NCI-H2196 treated with DMSO at 0.1 percent for 48 hours (cell line): ENCODE results near the gene COPS3.
A peak's percentile ranks its signal among the peaks of the same experiment; 100 is the strongest.

Experiments used
- DNase-seq: peaks from one replicate; lab custom pipeline; 2025; ENCODE audit not compliant: unreplicated experiment; lab: John Stamatoyannopoulos, UW

COPS3 gene

DNA sequence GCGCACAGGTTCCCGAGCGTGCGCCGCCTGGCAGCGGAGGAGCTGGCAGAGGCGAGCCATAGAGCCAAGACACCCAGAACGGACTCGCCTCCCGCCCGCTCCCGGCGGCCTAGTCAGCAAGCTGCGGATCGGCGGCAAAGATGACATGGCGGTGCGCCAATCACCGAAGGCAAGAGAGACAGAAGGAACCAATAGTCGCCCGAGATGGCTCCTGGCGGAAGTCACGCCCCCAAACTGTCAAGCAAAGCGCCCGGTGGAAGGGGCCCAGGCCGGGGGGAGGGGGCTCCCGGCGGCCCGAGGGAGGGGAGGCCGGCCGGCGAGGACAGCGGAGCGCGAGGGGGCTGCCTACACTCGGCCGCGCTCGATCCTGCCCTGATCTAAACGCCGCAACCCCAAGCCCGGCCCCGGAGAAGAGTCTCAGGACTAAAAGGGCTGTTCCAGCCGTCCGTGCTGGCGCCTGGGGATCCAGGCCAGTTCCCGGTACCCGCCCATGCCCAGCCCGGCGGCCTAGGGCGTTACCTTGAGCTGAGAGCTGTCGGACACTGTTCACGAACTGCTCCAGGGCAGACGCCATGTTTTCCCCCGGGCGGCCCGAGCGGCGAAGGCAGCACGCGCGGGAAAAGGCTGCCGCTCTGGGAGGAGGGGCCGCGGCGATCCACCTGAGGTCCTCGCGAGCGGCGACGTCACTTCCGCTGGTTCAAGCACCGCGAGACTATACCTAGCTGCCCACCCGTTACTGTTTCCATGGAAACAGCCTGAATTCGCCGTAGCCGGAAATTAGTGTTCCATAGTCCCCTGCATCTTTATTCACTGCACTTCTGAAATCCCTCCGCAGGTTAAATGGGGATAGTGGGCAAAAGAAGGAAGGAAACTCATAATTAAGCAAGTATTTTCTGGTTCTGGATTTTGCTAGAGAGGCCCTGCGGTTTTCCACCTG is at the start of gene COPS3:
Gene COPS3, minus strand, starts transcription at position 634 of the 937 bp plus-strand sequence. Its CDS starts 60 bp downstream, at position 574.
- peak; percentile 71 for DNase-seq

DNA sequence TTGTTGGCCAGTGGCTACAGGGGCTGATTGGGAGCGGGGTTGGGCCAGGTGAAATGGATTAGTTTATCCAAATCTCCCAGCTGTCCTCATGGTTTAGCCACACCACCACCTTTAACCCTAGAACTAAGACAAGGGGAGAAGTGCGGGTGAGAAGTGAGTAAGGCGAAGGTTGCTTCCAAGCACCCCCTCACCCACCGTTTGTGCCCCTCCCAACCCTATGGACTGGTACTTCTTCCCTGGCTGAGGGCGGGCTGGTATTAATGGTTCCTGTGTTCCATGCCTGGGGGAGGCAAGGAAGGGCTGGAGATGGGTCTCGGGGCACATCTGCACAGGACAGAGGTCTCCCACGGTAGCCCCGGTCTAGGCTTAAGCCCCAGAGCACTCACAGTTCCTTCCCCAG is 47.2 kb upstream of the COPS3 start:
- no peak for DNase-seq

DNA sequence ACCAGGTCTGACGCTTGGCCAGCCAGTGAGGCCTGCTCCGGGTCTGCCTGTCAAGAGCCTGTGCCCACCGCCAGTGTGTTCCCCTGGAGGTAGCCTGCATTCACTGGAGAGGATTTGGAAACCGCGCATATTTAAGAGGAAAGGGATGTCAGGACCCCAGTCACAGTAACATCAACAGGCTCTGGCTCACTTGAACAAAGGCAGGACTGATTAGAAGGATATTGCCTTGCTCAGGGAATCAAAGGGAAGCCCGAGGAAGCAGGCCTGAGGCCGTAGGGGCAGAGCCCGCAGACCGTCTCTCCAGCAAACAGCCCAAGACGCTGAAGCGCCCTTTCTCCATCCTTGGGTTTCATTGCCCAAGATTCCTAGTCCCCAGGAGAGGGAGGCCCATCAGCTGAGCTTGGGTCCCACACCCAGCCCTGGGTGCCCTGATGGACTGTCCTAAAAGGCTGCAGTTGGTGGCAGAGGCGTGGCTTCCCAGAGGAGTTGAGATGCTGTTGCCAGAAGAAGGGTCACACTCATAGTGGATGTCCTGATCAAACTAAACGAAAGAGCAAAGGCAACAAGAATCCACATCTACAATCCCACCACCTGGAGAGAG is 45.3 kb upstream of the COPS3 start:
- DNase-seq, result no peak

DNA sequence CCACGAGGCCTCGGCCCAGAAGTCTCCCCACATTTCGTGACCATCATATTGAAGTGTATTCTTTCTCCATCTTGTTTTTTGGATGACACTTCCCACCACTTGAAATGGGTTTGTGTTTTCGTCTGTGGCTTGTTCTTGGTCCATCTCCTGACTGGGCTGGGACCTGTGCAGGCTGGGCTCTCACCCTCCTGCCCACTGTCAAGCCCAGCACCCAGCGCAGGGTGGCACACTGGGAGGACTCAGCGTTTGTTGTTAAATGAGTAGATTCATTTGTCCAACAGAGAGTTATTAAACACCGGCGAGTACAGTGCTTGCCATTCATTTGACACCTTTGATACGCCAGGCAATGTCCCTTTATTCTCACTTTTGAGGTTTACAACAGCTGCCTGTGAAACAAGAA is 44.8 kb upstream of the COPS3 start:
- DNase-seq, result no peak

DNA sequence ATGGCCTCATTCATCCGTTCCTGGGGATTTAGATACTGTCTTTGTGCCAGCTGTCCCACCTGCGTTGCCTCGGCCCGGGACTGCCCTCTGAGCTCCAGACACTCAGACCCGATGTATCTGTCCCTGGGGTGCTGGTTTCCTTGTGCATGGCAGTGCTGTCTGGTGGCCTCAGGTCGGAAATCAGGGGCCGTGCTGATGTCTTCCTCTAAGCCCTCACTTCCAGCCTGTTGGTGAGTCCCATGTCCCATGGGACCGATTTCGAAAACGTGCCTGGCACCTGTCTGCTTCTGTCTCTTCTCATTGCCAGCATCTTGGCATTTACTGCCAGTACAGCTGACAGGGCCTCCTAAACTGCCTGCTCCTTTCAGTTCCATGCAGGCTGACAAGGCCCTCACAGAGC is 44.2 kb upstream of the COPS3 start:
- DNase-seq, result no peak

DNA sequence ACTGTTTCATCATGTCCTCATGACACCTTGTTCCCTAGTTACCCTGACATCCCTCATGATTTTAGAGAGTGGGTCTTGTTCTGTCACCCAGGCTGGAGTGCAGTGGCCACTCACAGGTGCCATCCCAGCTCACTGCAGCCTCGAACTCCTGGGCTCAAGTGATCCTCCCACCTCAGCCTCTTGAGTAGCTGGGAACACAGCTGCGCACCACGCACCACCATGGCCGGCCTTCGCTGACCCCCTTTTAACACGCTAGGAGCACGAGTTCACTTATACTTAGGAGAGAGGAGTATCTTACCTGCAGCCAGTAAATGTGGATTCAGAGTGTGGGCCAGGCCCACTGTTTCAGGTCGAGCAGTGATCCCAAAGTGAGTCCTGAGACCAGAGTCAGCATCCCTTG is 43.6 kb upstream of the COPS3 start:
- DNase-seq, result no peak

DNA sequence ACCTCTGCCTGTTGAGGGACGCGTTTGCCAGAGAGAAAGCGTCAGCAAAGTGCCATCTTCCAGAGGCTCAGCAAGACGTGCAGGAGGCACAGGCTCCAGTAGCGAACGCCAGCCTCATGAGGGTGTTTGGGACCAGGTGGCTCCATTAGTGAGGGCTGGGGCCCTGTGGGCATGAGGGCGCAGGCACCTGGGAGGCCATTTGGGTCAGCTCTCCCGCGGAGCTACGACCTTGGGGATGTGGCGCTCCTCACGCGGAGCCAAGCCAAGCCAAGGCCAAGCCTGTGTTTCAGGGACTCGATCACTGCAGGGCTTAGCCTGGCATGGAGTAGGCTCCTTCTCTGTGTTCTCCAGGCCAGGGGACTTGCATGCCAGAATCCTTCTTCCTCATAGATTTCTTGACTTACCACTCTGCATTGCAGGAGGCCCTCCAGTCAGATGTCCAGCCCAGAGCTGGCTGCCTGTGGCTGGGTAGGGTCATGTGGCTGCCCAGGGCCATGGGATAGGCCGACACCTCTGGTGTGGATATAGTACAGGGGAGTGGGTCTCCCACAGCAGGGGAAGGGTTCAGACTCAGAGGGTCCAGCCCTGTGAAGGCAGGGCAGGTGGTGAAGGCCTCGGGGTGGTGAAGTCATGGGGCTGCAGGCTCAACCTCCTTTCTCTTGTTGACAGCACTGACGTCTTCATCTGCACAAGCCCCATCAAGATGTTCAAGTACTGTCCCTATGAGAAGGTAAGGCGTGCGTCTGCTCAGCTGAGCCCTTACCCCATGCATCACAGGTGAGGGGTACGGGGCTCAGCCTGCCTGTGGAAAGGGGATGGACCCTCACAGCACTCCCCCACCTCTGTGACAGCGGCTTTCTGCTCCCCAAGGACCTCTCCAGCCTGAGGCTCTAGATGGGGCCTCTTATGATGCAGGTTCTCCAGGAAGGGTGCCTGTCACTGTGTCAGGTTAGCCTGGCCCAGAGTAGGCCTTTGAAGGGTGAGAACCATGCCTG is 41.8 kb upstream of the COPS3 start:
- no peak for DNase-seq

DNA sequence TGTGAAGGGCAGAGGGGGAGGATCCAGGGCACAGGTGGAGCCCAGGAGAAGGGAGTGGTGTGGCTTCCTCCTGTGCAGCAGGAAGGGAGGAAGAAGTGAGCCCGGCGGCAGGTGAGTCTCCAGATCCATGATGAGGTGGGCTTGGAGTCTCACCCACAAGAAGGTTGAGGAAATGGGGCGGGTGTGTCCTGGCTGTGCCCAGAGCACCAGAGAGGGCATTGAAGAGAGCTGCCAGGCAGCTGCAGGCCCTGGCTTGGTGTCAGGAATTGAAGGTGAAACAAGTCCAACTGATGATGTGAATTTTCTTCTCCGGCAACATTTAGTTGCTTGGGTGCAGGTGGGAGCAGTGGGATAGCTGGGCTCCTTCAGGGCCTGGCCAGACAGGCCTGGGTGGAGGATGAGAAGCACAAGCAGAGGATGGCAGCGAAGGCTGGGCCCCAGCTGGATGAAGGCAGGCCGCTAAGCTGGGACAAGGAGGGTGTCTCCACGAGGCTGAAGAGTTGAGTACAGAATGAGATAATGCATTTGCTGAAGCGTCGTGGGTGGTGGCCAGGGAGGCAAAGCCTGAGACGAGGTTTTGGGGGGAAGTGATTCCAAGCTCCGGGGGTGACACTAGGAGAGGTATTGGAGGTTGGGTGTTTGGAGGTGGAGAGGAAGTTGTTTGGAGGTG is 40.4 kb upstream of the COPS3 start:
- no peak for DNase-seq

DNA sequence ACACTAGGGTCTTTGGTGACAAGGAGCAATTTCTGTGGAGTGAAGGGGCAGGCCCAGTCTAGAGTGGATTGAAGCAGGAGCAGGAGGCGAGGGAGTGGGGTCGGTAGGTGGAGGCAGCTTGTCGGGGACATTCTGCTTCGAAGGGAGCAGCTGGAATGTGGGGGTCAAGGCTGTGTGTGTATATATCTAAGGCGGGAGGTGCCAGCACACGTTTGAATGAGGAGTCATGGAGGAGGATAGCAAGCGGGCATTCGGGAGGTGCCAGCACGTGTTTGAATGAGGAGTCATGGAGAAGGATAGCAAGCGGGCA is 39.8 kb upstream of the COPS3 start:
- DNase-seq, result no peak

DNA sequence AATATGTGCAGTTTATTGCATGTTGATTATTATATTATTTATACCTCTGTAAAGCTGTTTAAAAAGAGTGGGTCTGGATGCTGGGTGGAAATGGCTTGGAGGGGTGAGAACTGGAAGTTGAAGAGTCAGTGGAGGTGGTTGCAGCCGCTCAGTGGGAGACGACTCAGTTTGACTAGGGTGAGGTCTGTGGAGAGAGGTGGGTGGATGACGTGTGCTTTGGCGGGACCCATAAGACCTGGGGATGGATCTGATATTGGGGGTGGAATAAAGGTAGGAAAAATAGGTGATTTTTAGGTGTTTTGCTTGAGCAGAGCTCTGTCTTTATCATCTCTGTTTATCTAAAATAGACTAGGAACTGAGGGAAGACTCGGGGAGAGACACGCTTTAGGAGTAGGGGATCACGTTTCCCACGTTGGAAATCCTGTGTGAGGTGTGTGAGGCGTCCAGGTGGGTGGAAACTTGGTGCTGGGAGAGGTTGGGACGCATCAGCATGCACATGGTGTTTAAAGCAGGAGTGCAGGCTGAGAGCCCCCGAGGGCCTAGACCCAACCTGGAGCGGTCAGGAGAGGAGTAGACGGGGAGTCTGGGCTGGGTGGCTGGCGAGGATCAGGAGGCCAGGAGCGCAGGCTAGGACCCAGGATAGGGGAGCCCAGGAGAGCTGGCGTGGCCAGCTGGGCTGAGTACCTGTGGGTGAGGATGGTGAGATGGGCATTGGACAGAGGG is 39.3 kb upstream of the COPS3 start:
- no peak for DNase-seq

DNA sequence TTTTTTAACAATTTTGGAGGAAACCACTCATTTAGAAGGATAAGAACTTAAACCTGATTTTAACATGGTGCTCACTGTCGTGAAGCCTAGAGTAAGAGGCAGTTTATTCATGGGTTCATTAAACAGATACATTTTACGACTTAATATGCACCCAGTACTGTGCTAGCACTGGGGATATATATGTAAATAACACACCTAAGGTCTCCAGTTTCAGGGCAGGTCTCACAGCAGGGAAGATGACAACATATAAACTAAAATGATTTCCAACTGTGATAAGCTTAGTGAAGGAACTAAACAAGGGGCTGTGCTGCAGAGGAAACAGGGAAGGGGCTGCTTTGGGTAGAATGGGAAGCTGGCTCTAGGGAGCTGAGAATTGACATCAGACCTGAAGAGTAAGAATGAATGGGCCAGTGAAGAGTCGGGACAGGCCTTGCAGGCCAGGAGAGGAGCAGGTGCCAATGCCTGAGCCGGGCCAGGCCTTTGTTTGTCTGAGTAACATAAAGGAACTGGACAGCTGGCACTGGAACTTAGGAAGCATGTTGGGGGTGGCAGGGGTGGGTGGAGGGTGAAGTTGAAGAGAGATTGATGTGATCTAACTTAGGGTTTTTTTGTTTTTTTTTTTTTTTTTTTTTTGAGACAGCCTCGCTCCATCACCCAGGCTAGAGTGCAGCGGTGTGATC is 34.2 kb upstream of the COPS3 start:
- DNase-seq, result no peak

DNA sequence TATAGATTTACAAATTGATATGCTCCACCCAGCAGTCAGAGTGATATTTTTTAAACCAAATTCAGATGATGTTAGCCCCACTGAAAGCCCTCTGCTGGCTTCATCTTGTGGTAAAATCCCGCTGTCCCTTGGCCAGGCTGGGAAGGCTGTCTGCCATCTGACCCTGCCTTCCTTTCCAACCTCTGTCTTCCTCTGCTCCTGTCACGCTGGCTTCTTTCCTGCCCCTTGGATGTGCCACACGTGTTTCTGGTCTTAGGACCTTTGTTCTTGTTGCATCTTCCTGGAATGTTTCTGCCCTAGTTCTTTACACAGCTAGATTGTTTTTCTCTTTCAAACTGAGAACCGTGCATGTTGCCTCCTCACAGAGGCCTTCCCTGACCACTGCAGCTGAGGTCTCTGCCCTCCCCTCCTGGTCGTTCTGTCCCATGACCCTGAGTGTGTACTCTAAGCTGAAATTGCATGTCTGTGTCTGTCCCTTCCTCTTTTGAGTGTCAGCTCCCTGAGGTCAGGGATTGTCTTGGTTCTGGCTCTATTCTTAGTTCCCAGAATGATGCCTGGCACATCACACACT is 33.5 kb upstream of the COPS3 start:
- DNase-seq, result no peak

DNA sequence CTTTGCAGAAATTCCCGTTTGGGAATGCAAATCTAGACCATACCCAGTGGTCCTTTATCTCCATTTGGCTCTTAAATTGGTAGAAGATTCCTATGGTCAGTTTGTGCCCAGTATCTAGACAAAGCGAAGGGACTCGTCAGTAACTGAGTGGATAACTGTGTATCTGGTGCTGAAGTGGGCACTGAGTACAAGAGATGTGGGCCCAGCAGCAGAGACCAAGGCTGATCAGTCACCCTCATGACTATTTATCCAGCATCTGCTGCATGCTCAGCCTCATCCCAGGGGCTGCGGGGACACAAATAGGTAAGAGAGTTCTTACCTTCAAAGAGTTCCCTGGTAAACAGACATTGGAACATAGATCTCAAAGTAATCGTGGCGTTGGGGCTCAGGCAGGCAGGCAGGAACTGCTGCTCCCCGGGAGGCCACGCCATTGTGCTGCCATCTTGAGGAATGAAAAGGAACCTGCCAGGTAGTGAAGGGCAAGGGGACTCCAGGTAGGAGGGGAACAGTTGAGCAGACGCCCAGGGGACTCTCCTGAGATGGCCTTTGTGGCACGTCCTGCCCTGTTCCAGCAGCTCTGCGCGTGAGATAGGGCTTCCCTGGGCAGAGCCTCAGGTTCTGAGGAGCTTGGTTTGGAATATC is 32.4 kb upstream of the COPS3 start:
- DNase-seq, result no peak

DNA sequence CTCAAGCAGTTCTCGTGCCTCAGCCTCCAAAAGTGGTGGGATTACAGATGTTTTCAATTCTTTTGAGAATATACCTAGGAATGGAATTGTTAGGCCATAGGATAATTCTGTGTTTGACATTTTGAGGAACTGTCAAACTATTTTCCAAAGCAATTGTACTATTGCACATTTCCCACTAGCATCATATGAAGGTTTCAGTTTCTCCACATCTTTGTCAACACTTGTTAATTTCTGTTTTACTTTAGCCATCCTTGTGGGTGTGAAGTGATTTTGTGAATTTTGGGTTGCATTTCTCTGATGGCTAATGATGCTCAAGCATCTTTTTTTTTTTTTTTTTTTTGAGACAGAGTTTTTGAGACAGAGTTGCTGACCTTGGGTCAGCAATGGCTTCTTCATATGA is 28.3 kb upstream of the COPS3 start:
- DNase-seq, result no peak

DNA sequence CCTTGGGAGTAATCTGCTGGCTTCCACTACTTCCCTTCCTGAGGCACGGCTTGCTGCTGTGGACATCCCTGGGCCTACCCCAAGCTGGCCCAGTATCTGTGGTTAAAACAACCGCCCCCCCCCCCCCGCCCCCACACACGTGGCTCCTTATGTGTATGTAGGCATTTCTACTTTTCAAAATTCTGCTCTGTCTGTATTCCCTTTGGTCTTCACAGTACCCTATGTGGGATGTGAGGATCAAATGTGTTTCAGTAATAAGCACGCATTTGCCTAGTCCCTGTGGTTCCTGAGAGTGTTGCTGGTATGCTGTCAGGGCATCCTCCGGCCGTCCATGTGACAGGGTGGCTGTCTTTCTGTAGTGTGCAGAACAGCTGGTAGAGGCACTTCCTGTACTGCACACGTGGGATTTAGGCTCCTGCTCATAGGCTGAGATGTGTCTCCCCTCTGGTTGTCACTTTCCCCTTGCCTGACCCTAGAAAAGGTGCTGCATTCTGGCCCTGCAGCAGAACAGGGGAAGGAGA is 24.3 kb upstream of the COPS3 start:
- DNase-seq, result no peak

DNA sequence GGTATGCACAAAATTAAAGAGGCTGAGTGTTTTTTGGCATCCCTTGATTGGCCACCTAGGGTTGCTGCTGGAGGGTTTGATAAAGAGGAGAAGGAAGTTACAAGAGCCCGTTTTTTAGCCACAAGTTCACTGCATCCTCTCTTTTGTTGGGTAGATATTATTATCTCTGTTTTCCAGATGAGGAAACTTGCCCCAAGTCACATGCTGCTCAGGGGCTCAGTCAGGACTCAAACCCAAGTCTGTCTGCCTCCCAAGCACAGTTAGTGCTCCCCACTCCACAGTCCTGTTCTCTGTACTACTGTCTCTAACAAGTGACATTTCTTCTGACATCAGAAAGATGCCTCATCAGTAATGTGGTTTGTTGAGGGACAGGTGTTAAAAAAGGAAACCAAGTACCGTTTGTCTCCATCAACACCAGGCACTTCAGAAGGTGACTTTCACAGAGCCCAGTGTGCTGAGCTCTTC is 23.5 kb upstream of the COPS3 start:
- DNase-seq, result no peak

DNA sequence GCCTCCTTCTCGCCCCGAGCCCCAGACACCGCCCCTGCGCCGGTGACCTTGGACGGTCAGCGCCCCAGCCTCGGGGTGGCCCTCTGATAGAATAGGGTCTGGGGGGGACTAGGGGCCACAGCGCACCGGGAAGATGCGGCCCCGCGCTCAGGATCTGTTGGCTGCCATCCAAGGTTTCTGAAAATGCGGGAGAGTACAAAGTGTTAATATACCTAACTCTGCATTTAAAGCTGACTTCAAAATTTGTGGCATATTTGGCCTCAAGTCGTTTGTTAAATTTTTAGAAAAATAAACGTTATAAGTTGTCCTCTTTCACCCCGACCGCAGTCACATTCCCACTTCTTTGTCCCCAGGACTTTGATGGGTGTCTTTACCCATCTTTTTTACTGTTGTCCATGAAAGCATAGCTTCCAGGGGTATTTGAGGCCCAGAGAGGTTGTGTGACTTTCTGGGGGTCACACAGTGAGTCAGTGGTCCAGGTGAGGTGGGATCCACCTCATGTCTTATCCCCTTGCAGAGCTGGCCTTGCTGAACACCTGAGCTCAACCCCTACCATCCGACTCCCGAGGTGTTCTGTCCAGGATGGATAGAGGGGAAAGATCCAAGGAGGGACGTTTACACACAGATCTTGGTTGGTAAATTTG is 22.9 kb upstream of the COPS3 start:
- no peak for DNase-seq
